CD4-positive, alpha-beta T cell (primary cell): Measurements from ENCODE around the gene ACSF2. TPM values are rescaled to one million over a fixed set of nuclear protein-coding genes. Genes with fewer than 3 reads are reported as not detected.

ENCODE experiments used
- ATAC-seq: fragments of 200-7000 bp; cut with Tn5 transposase; one replicate; pipeline ENCODE4 v1.10.0; 2022; ENCODE audit warnings: mild to moderate bottlenecking; ENCODE audit not compliant: poor library complexity
- CTCF ChIA-PET: fragments of 350-600 bp; sonication (Branson Sonifier 250); formaldehyde crosslinking; loops from one replicate; lab custom pipeline; 2021; ENCODE audit warnings: antibody characterized with exemption, inconsistent platforms; lab: Charles Lee
- POLR2A ChIA-PET: fragments of 350-600 bp; sonication (Branson Sonifier 250); formaldehyde crosslinking; loops from one replicate; lab custom pipeline; 2021; ENCODE audit warnings: antibody characterized with exemption, inconsistent platforms; lab: Charles Lee
- DNase-seq, 14 experiments: peaks; one replicate each; pipeline ENCODE4 v3.0.0-alpha.2; 2013 to 2020; ENCODE audit warnings: mixed read lengths in 2 of 14
- H3K27ac ChIP-seq, 2 donors: one replicate each; pipeline versions ENCODE4 v1.5.1 to v1.7.0; 2013; ENCODE audit warnings: low read length in 2 of 2, low read depth in 1 of 2, mild to moderate bottlenecking in 1 of 2
- H3K27me3 ChIP-seq, 2 experiments: 1 replicate in 1 of 2; 2 replicates in 1 of 2; pipeline versions ENCODE4 v1.6.1 to v1.7.0; 2013; ENCODE audit warnings: low read length in 2 of 2, control low read depth in 1 of 2, mild to moderate bottlenecking in 1 of 2, moderate library complexity in 1 of 2; ENCODE audit not compliant: insufficient read depth in 2 of 2, control insufficient read depth in 1 of 2
- H3K36me3 ChIP-seq: one replicate; pipeline ENCODE4 v1.6.1; 2013; ENCODE audit warnings: low read length, control low read depth; ENCODE audit not compliant: insufficient read depth
- H3K4me1 ChIP-seq: one replicate; pipeline ENCODE4 v1.6.1; 2013; ENCODE audit warnings: low read length, control low read depth; ENCODE audit not compliant: insufficient read depth
- H3K4me3 ChIP-seq: one replicate; pipeline ENCODE4 v1.5.1; 2013; ENCODE audit warnings: mild to moderate bottlenecking, low read length, moderate library complexity
- H3K9me3 ChIP-seq, 2 experiments: 1 replicate in 1 of 2; 2 replicates in 1 of 2; pipeline versions ENCODE4 v1.6.1 to v1.7.0; 2013; ENCODE audit warnings: low read length in 2 of 2, mild to moderate bottlenecking in 2 of 2, control low read depth in 1 of 2, moderate library complexity in 1 of 2; ENCODE audit not compliant: control insufficient read depth in 1 of 2, insufficient read depth in 1 of 2
- H3K27ac Mint-ChIP-seq: one replicate; pipeline ENCODE4 v1.8.0; 2020; ENCODE audit warnings: mixed read lengths
- H3K27me3 Mint-ChIP-seq: one replicate; pipeline ENCODE4 v1.8.0; 2021; ENCODE audit warnings: mixed read lengths
- H3K36me3 Mint-ChIP-seq: one replicate; pipeline ENCODE4 v1.8.0; 2021; ENCODE audit warnings: low read depth, mixed read lengths
- H3K4me1 Mint-ChIP-seq: one replicate; pipeline ENCODE4 v1.8.0; 2021; ENCODE audit warnings: low read depth, mixed read lengths
- H3K4me3 Mint-ChIP-seq: one replicate; pipeline ENCODE4 v1.8.0; 2020; ENCODE audit warnings: mild to moderate bottlenecking, mixed read lengths
- H3K9me3 Mint-ChIP-seq: one replicate; pipeline ENCODE4 v1.8.0; 2020; ENCODE audit warnings: mixed read lengths
- intact Hi-C, 2 experiments: fragments of 100-400 bp; cut with DNase I in 1 of 2; cut with micrococcal nuclease in 1 of 2; formaldehyde crosslinking; loops; one replicate each; pipeline versions ENCODE4 v1.15.1 to v1.9.0; 2023 to 2025; cut with DNase I, micrococcal nuclease
- total RNA-seq, 174 experiments: library from RNA in 2 of 174; stranded (reverse) in 2 of 174; gene quantifications; one replicate each; pipeline ENCODE4 v1.2.3 and lab custom pipeline; 2021 to 2026
- TF ChIP-seq, protein P1 (sequence below): fragments of 200-600 bp; IDR thresholded peaks from one replicate; pipeline ENCODE4 v1.8.0; 2022; ENCODE audit warnings: antibody characterized with exemption, mild to moderate bottlenecking

Gene ACSF2
- total RNA-seq, 2 experiments from 2014 or later = 11.9 to 13.9 TPM

DNA sequence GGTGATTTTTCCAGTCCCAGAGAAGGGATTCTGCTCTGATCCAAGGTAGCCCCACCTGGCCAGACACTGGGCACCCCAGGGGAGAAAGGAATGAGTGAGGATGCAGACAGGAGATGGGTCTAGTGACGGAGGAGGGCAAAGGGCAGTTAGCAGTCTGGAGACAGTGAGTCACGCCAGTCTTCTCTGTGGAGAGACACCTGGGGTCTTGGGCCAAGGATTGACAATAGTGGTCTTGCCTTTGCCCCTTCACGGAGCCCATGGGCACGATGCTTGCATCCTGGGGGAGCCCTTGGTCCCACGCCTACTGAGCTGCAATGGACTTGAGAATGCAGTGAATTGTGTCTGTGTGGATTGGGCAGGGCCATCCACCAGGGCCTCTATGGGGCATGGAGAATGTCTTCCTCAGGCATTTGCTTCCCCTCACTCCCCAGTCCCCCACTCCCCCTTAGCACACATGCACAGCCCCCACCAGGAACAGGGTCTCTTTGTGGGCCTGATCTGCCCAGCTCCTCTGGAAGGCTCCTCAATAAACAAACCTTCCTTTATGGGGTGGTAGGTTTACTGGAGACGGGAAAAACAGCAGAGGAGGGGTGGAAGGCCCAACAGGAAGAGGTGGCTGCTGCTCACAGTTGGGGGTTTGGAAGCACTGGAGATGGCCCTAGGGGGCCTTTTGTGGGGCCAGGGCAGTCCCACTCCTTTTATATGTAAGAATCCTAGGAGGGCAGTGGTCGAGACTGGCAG lies 41.3 kb downstream of the ACSF2 start:
- no peaks in the 10 kb centered on the region for H3K9me3 Mint-ChIP-seq
- H3K27me3 Mint-ChIP-seq = peaks cover 35% of the 10 kb centered on the region
- H3K27ac Mint-ChIP-seq = no peak overlapping the region
- no peaks in the 10 kb centered on the region for H3K36me3 ChIP-seq
- H3K4me3 Mint-ChIP-seq = no peak overlapping the region
- ATAC-seq (no peak), DNase-seq (no peak)
- POLR2A ChIA-PET = no interaction called here
- peaks cover 9% of the 10 kb centered on the region for H3K4me1 Mint-ChIP-seq
- intact Hi-C loops = no loop called here
- no peak overlapping the region for H3K27ac ChIP-seq
- no peak overlapping the region for H3K4me3 ChIP-seq
- peaks cover 22 to 26% of the 10 kb centered on the region in 2 experiments for H3K27me3 ChIP-seq
- H3K4me1 ChIP-seq = peaks cover 27% of the 10 kb centered on the region
- no peaks in the 10 kb centered on the region for H3K36me3 Mint-ChIP-seq
- TF ChIP-seq, protein P1, sequence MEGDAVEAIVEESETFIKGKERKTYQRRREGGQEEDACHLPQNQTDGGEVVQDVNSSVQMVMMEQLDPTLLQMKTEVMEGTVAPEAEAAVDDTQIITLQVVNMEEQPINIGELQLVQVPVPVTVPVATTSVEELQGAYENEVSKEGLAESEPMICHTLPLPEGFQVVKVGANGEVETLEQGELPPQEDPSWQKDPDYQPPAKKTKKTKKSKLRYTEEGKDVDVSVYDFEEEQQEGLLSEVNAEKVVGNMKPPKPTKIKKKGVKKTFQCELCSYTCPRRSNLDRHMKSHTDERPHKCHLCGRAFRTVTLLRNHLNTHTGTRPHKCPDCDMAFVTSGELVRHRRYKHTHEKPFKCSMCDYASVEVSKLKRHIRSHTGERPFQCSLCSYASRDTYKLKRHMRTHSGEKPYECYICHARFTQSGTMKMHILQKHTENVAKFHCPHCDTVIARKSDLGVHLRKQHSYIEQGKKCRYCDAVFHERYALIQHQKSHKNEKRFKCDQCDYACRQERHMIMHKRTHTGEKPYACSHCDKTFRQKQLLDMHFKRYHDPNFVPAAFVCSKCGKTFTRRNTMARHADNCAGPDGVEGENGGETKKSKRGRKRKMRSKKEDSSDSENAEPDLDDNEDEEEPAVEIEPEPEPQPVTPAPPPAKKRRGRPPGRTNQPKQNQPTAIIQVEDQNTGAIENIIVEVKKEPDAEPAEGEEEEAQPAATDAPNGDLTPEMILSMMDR = no peak
- peaks cover 0 to 18% of the 10 kb centered on the region in 2 experiments for H3K9me3 ChIP-seq
- CTCF ChIA-PET = no interaction called here

GRCh38 chr17:50467855-50468303 lies 41.9 kb downstream of the ACSF2 start:
- peaks cover 9% of the 10 kb centered on the region for H3K4me1 Mint-ChIP-seq
- TF ChIP-seq, protein P1 = no peak
- H3K4me1 ChIP-seq = peaks cover 27% of the 10 kb centered on the region
- ChIA-PET CTCF (no interaction called here), POLR2A (no interaction called here)
- H3K27me3 Mint-ChIP-seq = peaks cover 35% of the 10 kb centered on the region
- no peak overlapping the region for H3K27ac Mint-ChIP-seq
- no peaks in the 10 kb centered on the region for H3K36me3 Mint-ChIP-seq
- intact Hi-C loops = no loop called here
- H3K27me3 ChIP-seq = peaks cover 22 to 26% of the 10 kb centered on the region in 2 experiments
- ATAC-seq (no peak), DNase-seq (no peak)
- no peak overlapping the region for H3K27ac ChIP-seq
- H3K4me3 ChIP-seq = no peak overlapping the region
- no peaks in the 10 kb centered on the region for H3K9me3 Mint-ChIP-seq
- H3K9me3 ChIP-seq = peaks cover 0 to 18% of the 10 kb centered on the region in 2 experiments
- no peak overlapping the region for H3K4me3 Mint-ChIP-seq
- no peaks in the 10 kb centered on the region for H3K36me3 ChIP-seq

DNA sequence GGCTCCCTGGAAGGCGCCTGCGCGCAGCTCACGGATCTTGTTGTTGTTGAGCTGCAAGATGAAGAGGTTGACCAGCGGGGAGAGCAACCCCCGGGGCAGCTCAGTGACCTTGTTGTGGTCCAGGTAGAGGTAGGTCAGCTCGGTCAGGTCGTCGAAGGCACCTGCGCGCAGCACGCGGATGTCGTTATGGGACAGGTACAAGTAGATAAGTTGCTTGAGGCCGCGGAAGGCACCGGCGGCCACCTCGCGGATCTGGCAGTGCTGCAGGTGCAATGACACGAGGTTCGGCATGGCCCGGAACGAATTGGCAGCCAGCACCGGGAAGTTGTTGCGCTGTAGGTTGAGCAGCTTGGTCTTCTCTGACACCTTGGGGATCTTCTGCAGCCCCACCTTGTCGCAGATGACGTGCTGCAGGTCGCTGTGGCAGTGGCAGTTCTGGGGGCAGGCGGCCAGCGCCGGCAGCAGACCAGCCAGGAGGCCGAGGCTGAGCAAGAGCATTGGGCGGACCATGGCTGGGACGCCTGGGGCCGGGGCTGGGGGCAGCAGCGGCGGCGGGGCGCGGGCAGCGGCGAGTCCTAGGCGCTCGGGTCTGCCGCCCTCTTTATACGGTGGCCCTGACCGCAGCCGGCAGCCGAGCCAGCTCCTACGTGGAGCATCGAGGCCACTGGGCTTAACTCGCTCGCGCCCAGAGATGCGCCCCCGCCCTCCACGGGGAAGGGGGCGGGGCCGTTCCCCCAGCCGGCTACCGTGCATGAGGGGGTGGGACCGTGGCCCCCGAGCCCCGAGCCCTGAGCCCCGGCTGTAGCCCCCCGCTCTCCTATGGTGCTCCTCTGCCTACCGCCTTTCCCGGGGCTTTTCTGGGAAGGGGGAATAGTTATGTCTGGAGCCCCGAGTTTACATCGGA lies 42.5 kb downstream of the ACSF2 start, which contains the start of gene CHAD:
Gene CHAD (minus strand): TSS at position 577 of the 904 bp plus-strand sequence. CDS start 67 bp downstream, at position 510.
- peak within 1 kb of the TSS; percentile 22 for H3K4me3 ChIP-seq
- intact Hi-C loops = no loop called here
- no peaks in the 10 kb centered on the region for H3K36me3 Mint-ChIP-seq

More for the DNA sequence above, 42.5 kb downstream of the ACSF2 start, which contains the start of gene CHAD:
- TF ChIP-seq, protein P1 = no peak
- Histone ChIP-seq H3K9me3 (peaks cover 0 to 18% of the 10 kb centered on the region in 2 experiments), H3K27me3 (peaks cover 22 to 26% of the 10 kb centered on the region in 2 experiments), H3K4me1 (peaks cover 27% of the 10 kb centered on the region), H3K27ac (no peak within 1 kb of the TSS), H3K36me3 (no peaks in the 10 kb centered on the region)
- peak; percentile 44 for ATAC-seq
- ChIA-PET POLR2A (no interaction called here), CTCF (interaction anchor here (1.2 kb wide), 1 partner anchor 71 kb away, joined by 3 read pairs; the partner anchor contains the start of gene LRRC59)
- peak in 1 of 14 experiments; percentile 26 for DNase-seq
- Mint-ChIP-seq H3K27me3 (peaks cover 35% of the 10 kb centered on the region), H3K27ac (no peak within 1 kb of the TSS), H3K9me3 (no peaks in the 10 kb centered on the region), H3K4me3 (no peak within 1 kb of the TSS), H3K4me1 (peaks cover 9% of the 10 kb centered on the region)
